ENCODE data around the gene UVSSA. TPM values are rescaled to one million over a fixed set of nuclear protein-coding genes. Genes with fewer than 3 reads are reported as not detected.

The UVSSA gene
- total RNA-seq, 1 experiment from 2014 or later, result 40.4 TPM

- no peaks in the 10 kb centered on the region for H3K9me3 Mint-ChIP-seq
- POLR2A ChIA-PET, result no interaction called here
- no peak overlapping the region for H3K27ac Mint-ChIP-seq
- DNase-seq (ENCODE audit: low spot score) (no peak), ATAC-seq (no peak)
- CTCF ChIA-PET, result interaction anchor here (0.8 to 1.2 kb wide), 4 partner anchors 58 to 277 kb away, joined by 3 to 5 read pairs (median 4); no protein-coding TSS in a partner anchor
- H3K4me1 Mint-ChIP-seq, result peaks cover 15% of the 10 kb centered on the region
- no peak for TF ChIP-seq ZNF532 (CRISPR knock-in tag; IDR thresholded peaks at IDR 0.05; ENCODE audit: borderline replicate concordance)
- H3K27me3 Mint-ChIP-seq (ENCODE audit: low read depth), result no peaks in the 10 kb centered on the region
- no peak overlapping the region for H3K4me3 Mint-ChIP-seq
- peaks cover 18% of the 10 kb centered on the region for H3K36me3 Mint-ChIP-seq
Observed at GRCh38 chr4:1352567-1352900, 5.5 kb downstream of the UVSSA start.

- H3K36me3 Mint-ChIP-seq, result peaks cover 18% of the 10 kb centered on the region
- TF ChIP-seq ZBTB43 (CRISPR knock-in tag; IDR thresholded peaks at IDR 0.05) (no peak), TEAD1 (CRISPR knock-in tag; IDR thresholded peaks at IDR 0.05) (no peak), PRRX2 (CRISPR knock-in tag; IDR thresholded peaks at IDR 0.05) (no peak), ZNF425 (CRISPR knock-in tag; conservative IDR thresholded peaks at IDR 0.05) (no peak), ZNF281 (CRISPR knock-in tag; IDR thresholded peaks at IDR 0.05) (no peak), NR2C2 (CRISPR knock-in tag; IDR thresholded peaks at IDR 0.05) (no peak), MYBL2 (CRISPR knock-in tag; IDR thresholded peaks at IDR 0.05) (no peak), CBFB (CRISPR knock-in tag; IDR thresholded peaks at IDR 0.05; ENCODE audit: low read depth) (no peak), ELF4 (CRISPR knock-in tag; IDR thresholded peaks at IDR 0.05; ENCODE audit: low read depth) (no peak), CDX4 (CRISPR knock-in tag; IDR thresholded peaks at IDR 0.05; ENCODE audit: borderline replicate concordance) (no peak), ATF2 (CRISPR knock-in tag; IDR thresholded peaks at IDR 0.05; ENCODE audit: borderline replicate concordance, low read depth) (no peak), PREB (CRISPR knock-in tag; IDR thresholded peaks at IDR 0.05; ENCODE audit: borderline replicate concordance) (no peak)
- ChIA-PET POLR2A (no interaction called here), CTCF (interaction anchor here (1.1 to 3.7 kb wide), 6 partner anchors 12 to 276 kb away, joined by 3 to 38 read pairs (median 4); no protein-coding TSS in a partner anchor)
- no peak for ATAC-seq
- H3K27ac Mint-ChIP-seq, result no peak overlapping the region
- no peaks in the 10 kb centered on the region for H3K27me3 Mint-ChIP-seq (ENCODE audit: low read depth)
- peaks cover 8% of the 10 kb centered on the region for H3K4me1 Mint-ChIP-seq
- H3K4me3 Mint-ChIP-seq, result no peak overlapping the region
- no peak for DNase-seq (ENCODE audit: low spot score)
- no peaks in the 10 kb centered on the region for H3K9me3 Mint-ChIP-seq
Observed at GRCh38 chr4:1353186-1354055, 6.4 kb downstream of the UVSSA start.
